ENCODE results near the gene IDH3G.
"Not testable (repeated sequence)": the region's sequence is repeated elsewhere in the genome, so short reads cannot be mapped to it uniquely, and the experiment has no call there.

The IDH3G gene

GRCh38 chrX:153825042-153825441 lies 30.9 kb upstream of the IDH3G start:
- TF ChIP-seq ARNT (IDR thresholded peaks at IDR 0.05): no peak
- TF ChIP-seq FOXA1 (IDR thresholded peaks at IDR 0.05): no peak
- no peak for TF ChIP-seq CTBP1 (IDR thresholded peaks at IDR 0.05; ENCODE audit: borderline replicate concordance)
- TF ChIP-seq SP1 (IDR thresholded peaks at IDR 0.05): no peak
- TF ChIP-seq SUZ12 (IDR thresholded peaks at IDR 0.05): no peak
- TF ChIP-seq BHLHE40 (IDR thresholded peaks at IDR 0.05; ENCODE audit: borderline replicate concordance): no peak
- no peak for TF ChIP-seq HDGF (IDR thresholded peaks at IDR 0.05; ENCODE audit: borderline replicate concordance)
- no peak for TF ChIP-seq LEF1 (IDR thresholded peaks at IDR 0.05; ENCODE audit: borderline replicate concordance)
- TF ChIP-seq FOXK2 (IDR thresholded peaks at IDR 0.05): no peak
- no peak for TF ChIP-seq L3MBTL2 (conservative IDR thresholded peaks at IDR 0.05)
- no peak for TF ChIP-seq TARDBP (IDR thresholded peaks at IDR 0.05)
- no peak for TF ChIP-seq ELF4 (IDR thresholded peaks at IDR 0.05)
- TF ChIP-seq NFRKB (IDR thresholded peaks at IDR 0.05): no peak
- TF ChIP-seq FOXM1 (IDR thresholded peaks at IDR 0.05; ENCODE audit: borderline replicate concordance): no peak
- TF ChIP-seq ZNF384 (IDR thresholded peaks at IDR 0.05): no peak
- DNase-seq (ENCODE audit: extremely low spot score): no peak
- CTCF ChIA-PET: no interaction called here
- POLR2A ChIA-PET: no interaction called here

- TF ChIP-seq TARDBP (IDR thresholded peaks at IDR 0.05) (no peak), ZNF384 (IDR thresholded peaks at IDR 0.05) (no peak), FOXK2 (IDR thresholded peaks at IDR 0.05) (no peak), FOXA1 (IDR thresholded peaks at IDR 0.05) (no peak), NFRKB (IDR thresholded peaks at IDR 0.05) (no peak), SP1 (IDR thresholded peaks at IDR 0.05) (no peak), LEF1 (IDR thresholded peaks at IDR 0.05; ENCODE audit: borderline replicate concordance) (no peak)
- ChIA-PET POLR2A (no interaction called here), CTCF (no interaction called here)
- no peak for DNase-seq (ENCODE audit: extremely low spot score)
Observed at GRCh38 chrX:153824348-153824747, 30.2 kb upstream of the IDH3G start.

- DNase-seq (ENCODE audit: extremely low spot score): no peak
- ChIA-PET POLR2A (no interaction called here), CTCF (no interaction called here)
- TF ChIP-seq TARDBP (IDR thresholded peaks at IDR 0.05) (no peak), LEF1 (IDR thresholded peaks at IDR 0.05; ENCODE audit: borderline replicate concordance) (no peak), HDGF (IDR thresholded peaks at IDR 0.05; ENCODE audit: borderline replicate concordance) (no peak), CTBP1 (IDR thresholded peaks at IDR 0.05; ENCODE audit: borderline replicate concordance) (no peak), ZNF384 (IDR thresholded peaks at IDR 0.05) (no peak), L3MBTL2 (conservative IDR thresholded peaks at IDR 0.05) (no peak), PKNOX1 (IDR thresholded peaks at IDR 0.05) (no peak), FOXM1 (IDR thresholded peaks at IDR 0.05; ENCODE audit: borderline replicate concordance) (no peak), SUZ12 (IDR thresholded peaks at IDR 0.05) (no peak), SP1 (IDR thresholded peaks at IDR 0.05) (no peak), FOXK2 (IDR thresholded peaks at IDR 0.05) (no peak), BHLHE40 (IDR thresholded peaks at IDR 0.05; ENCODE audit: borderline replicate concordance) (no peak), NFRKB (IDR thresholded peaks at IDR 0.05) (no peak)
Observed at GRCh38 chrX:153821066-153821465, 26.9 kb upstream of the IDH3G start.

- ChIA-PET CTCF (no interaction called here), POLR2A (no interaction called here)
- TF ChIP-seq HDGF (IDR thresholded peaks at IDR 0.05; ENCODE audit: borderline replicate concordance) (no peak), BHLHE40 (IDR thresholded peaks at IDR 0.05; ENCODE audit: borderline replicate concordance) (no peak), SUZ12 (IDR thresholded peaks at IDR 0.05) (no peak), ARNT (IDR thresholded peaks at IDR 0.05) (no peak), SP1 (IDR thresholded peaks at IDR 0.05) (no peak)
- DNase-seq (ENCODE audit: extremely low spot score): no peak
Observed at GRCh38 chrX:153820601-153821000, 26.4 kb upstream of the IDH3G start.

GRCh38 chrX:153819384-153820040 lies 25.3 kb upstream of the IDH3G start:
- DNase-seq (ENCODE audit: extremely low spot score): no peak
- ChIA-PET POLR2A (interaction anchor here (0.8 to 1.3 kb wide), 3 partner anchors 25 to 115 kb away, joined by 3 to 4 read pairs (median 3); partner anchors contain the start of genes IDH3G, NAA10 and SSR4), CTCF (interaction anchor here (2.3 kb wide), 1 partner anchor 127 kb away, joined by 10 read pairs; no protein-coding TSS in a partner anchor)
- TF ChIP-seq SP1 (IDR thresholded peaks at IDR 0.05): no peak
- TF ChIP-seq ZNF384 (IDR thresholded peaks at IDR 0.05): no peak
- TF ChIP-seq LEF1 (IDR thresholded peaks at IDR 0.05; ENCODE audit: borderline replicate concordance): no peak
- TF ChIP-seq FOXK2 (IDR thresholded peaks at IDR 0.05): no peak
- no peak for TF ChIP-seq CTBP1 (IDR thresholded peaks at IDR 0.05; ENCODE audit: borderline replicate concordance)
- TF ChIP-seq NFRKB (IDR thresholded peaks at IDR 0.05): no peak
- TF ChIP-seq HDGF (IDR thresholded peaks at IDR 0.05; ENCODE audit: borderline replicate concordance): no peak
- no peak for TF ChIP-seq FOXM1 (IDR thresholded peaks at IDR 0.05; ENCODE audit: borderline replicate concordance)
- TF ChIP-seq BHLHE40 (IDR thresholded peaks at IDR 0.05; ENCODE audit: borderline replicate concordance): no peak
- TF ChIP-seq ARNT (IDR thresholded peaks at IDR 0.05): no peak
- no peak for TF ChIP-seq TARDBP (IDR thresholded peaks at IDR 0.05)
- TF ChIP-seq L3MBTL2 (conservative IDR thresholded peaks at IDR 0.05): no peak
- TF ChIP-seq PKNOX1 (IDR thresholded peaks at IDR 0.05): no peak
- no peak for TF ChIP-seq FOXA1 (IDR thresholded peaks at IDR 0.05)
- TF ChIP-seq SUZ12 (IDR thresholded peaks at IDR 0.05): no peak
- no peak for TF ChIP-seq ELF4 (IDR thresholded peaks at IDR 0.05)

GRCh38 chrX:153818571-153819383 lies 24.6 kb upstream of the IDH3G start:
- ChIA-PET POLR2A (interaction anchor here (0.8 to 1.4 kb wide), 4 partner anchors 9 to 116 kb away, joined by 3 to 4 read pairs (median 3); partner anchors contain the start of genes IDH3G, NAA10 and SSR4), CTCF (interaction anchor here (0.6 to 2.3 kb wide), 2 partner anchors 128 to 284 kb away, joined by 3 to 10 read pairs; no protein-coding TSS in a partner anchor)
- DNase-seq (ENCODE audit: extremely low spot score): peak; percentile 82
- TF ChIP-seq SP1 (IDR thresholded peaks at IDR 0.05) (no peak), LEF1 (IDR thresholded peaks at IDR 0.05; ENCODE audit: borderline replicate concordance) (no peak), BHLHE40 (IDR thresholded peaks at IDR 0.05; ENCODE audit: borderline replicate concordance) (no peak), CTBP1 (IDR thresholded peaks at IDR 0.05; ENCODE audit: borderline replicate concordance) (no peak), ZNF384 (IDR thresholded peaks at IDR 0.05) (no peak), L3MBTL2 (conservative IDR thresholded peaks at IDR 0.05) (no peak; the same call in 1 of the 2 replicates), PKNOX1 (IDR thresholded peaks at IDR 0.05) (no peak), FOXM1 (IDR thresholded peaks at IDR 0.05; ENCODE audit: borderline replicate concordance) (no peak), FOXK2 (IDR thresholded peaks at IDR 0.05) (no peak)

GRCh38 chrX:153818064-153818463 lies 23.9 kb upstream of the IDH3G start:
- DNase-seq (ENCODE audit: extremely low spot score): not testable (repeated sequence)
- ChIA-PET CTCF (interaction anchor here (0.6 to 2.3 kb wide), 2 partner anchors 129 to 285 kb away, joined by 3 to 10 read pairs; no protein-coding TSS in a partner anchor), POLR2A (interaction anchor here (1.4 kb wide), 1 partner anchor 10 kb away, joined by 3 read pairs; no protein-coding TSS in a partner anchor)
